H1 (cell line): ENCODE data around the gene ATP5MC2. TPM values are rescaled to one million over a fixed set of nuclear protein-coding genes. Genes with fewer than 3 reads are reported as not detected.

Source experiments
- CHD7 ChIP-seq: fragments of 300-600 bp; sonication (generic); IDR thresholded peaks from 2 replicates; pipeline ENCODE4 v1.7.1; 2012; ENCODE audit warnings: low read length, moderate library complexity, mild to moderate bottlenecking, inconsistent platforms; ENCODE audit not compliant: insufficient replicate concordance
- EGR1 ChIP-seq: IDR thresholded peaks from 2 replicates; pipeline ENCODE4 v1.6.1; 2011; ENCODE audit warnings: low read depth, low read length, borderline replicate concordance
- polyA plus RNA-seq, 7 experiments: library from polyadenylated mRNA; depleted of rRNA in 3 of 7; stranded (reverse) in 5 of 7; unstranded in 2 of 7; fragments of >200 nt in 5 of 7; fragments of 200-250 nt in 2 of 7; gene quantifications; 1 replicate in 5 of 7; 2 replicates in 1 of 7; 4 replicates in 1 of 7; pipeline versions ENCODE4 v1.2.1 to v1.2.3, GENCODE V29; 2011 to 2013; ENCODE audit warnings: missing spikeins in 2 of 7, mixed read lengths in 2 of 7
- total RNA-seq: library from RNA; stranded (reverse); fragmentation: NEBNext Ultra II Directional; extraction: Animal tissue kit (Norgen Biotek cat#: 25700); gene quantifications from 2 replicates; pipeline ENCODE4 v1.2.1, GENCODE V29; 2021

Gene ATP5MC2
- total and polyA plus RNA-seq, 2 of the 8 experiments (the other 6 are each of a cell fraction or from before 2014, with no cell fraction given): 408 to 952 TPM

GRCh38 chr12:53674977-53675700, 744 bp downstream of the ATP5MC2 start (continued):
- TF ChIP-seq CHD7 (no peak), EGR1 (no peak)
